Adrenal gland (tissue), 12 donors: ENCODE results near the gene KIAA0513. TPM values are rescaled to one million over a fixed set of nuclear protein-coding genes. Genes with fewer than 3 reads are reported as not detected.

Source experiments
- DNase-seq, 7 donors: peaks; one replicate each; pipeline ENCODE4 v3.0.0-alpha.2; 2019 to 2020
- H3K27ac ChIP-seq, 5 donors: fragments of 200-600 bp; sonication (generic) in 4 of 5; 1 replicate in 3 of 5; 2 replicates in 2 of 5; pipeline versions ENCODE4 v1.5.1 to v1.8.0; 2016 to 2020; ENCODE audit warnings: mild to moderate bottlenecking in 1 of 5
- H3K27me3 ChIP-seq: fragments of 200-600 bp; 2 replicates; pipeline ENCODE4 v1.8.0; 2021
- H3K36me3 ChIP-seq, 2 donors: fragments of 200-600 bp; replicated peaks in 1 of 2; 1 replicate in 1 of 2; 2 replicates in 1 of 2; pipeline versions ENCODE4 v1.5.1 to v1.8.0; 2018 to 2022
- H3K4me1 ChIP-seq, 2 donors: fragments of 200-600 bp; replicated peaks in 1 of 2; 1 replicate in 1 of 2; 2 replicates in 1 of 2; pipeline versions ENCODE4 v1.5.1 to v1.8.0; 2018 to 2021
- H3K4me3 ChIP-seq, 4 donors: fragments of 200-600 bp; sonication (generic) in 3 of 4; one replicate each; pipeline ENCODE4 v1.5.1; 2016 to 2018
- H3K9me3 ChIP-seq, 3 donors: fragments of 200-600 bp; sonication (generic) in 1 of 3; replicated peaks in 1 of 3; 1 replicate in 2 of 3; 2 replicates in 1 of 3; pipeline versions ENCODE4 v1.5.1 to v1.8.0; 2016 to 2021
- CTCF ChIP-seq, 6 experiments: fragments of 450-650 bp in 4 of 6; fragments of 200-600 bp in 2 of 6; sonication (generic) in 1 of 6; IDR thresholded peaks; 1 replicate in 5 of 6; 2 replicates in 1 of 6; pipeline versions ENCODE4 v1.5.1 to v1.8.0; 2016 to 2021; ENCODE audit warnings: antibody characterized with exemption in 6 of 6, mild to moderate bottlenecking in 2 of 6, moderate library complexity in 1 of 6
- POLR2A ChIP-seq, 2 donors: fragments of 450-650 bp; IDR thresholded peaks; one replicate each; pipeline ENCODE4 v1.6.1; 2017; ENCODE audit warnings: antibody characterized with exemption in 2 of 2, mild to moderate bottlenecking in 2 of 2, moderate library complexity in 1 of 2
- WGBS, 4 donors: extraction: QIAGEN DNeasy Blood & Tissue Kit in 2 of 4; methylation state at CpG; one replicate each; pipeline versions ENCODE4 v1.1.5 to v1.1.7; 2013 to 2017; 5-methylcytosine and 5-hydroxymethylcytosine counted together
- intact Hi-C, 2 donors: fragments of 100-400 bp; cut with DNase I; formaldehyde crosslinking; loops; one replicate each; pipeline versions ENCODE4 v1.14.1 to v1.15.0; 2022 to 2023
- polyA plus RNA-seq, 3 donors: library from polyadenylated mRNA; stranded (reverse); fragments of 200-250 nt in 2 of 3; fragments of 350-450 nt in 1 of 3; fragmentation: Illumina TruSeq in 1 of 3; extraction: RNeasy Lipid Tissue Mini Kit (QIAGEN cat#74804) in 1 of 3; gene quantifications; one replicate each; pipeline ENCODE4 v1.2.3, GENCODE V29; 2013 to 2014
- total RNA-seq, 9 donors: library from RNA; depleted of rRNA in 4 of 9; stranded (reverse); fragments of >200 nt in 4 of 9; fragments of 120-200 nt in 1 of 9; fragmentation: NEBNext Ultra II Directional in 1 of 9; extraction: Animal tissue kit (Norgen Biotek cat#: 25700) in 1 of 9; gene quantifications; one replicate each; pipeline versions ENCODE4 v1.1.0 to v1.2.4, GENCODE V29; 2013 to 2023
- donor health status: healthy with polysubstance abuse.
- donor health status: Bipolar disorder and iron deficiency.
- donor health status: DM: yes; HTN: yes; CAD: no.
- donor health status: DM: no; HTN: no; CAD: no.
- donor health status: DM: no; HTN: no; CAD: no.
- donor health status: DM: yes; HTN: yes; CAD: no.

KIAA0513 gene
- total and polyA plus RNA-seq, 12 donors, result 7.5 to 36.7 (median 17.8) TPM

GRCh38 chr16:85027958-85028684 lies 526 bp downstream of the KIAA0513 start:
- 2 to 6% (median 4%) methylated on average over 24 to 40 of the region's 41 CpGs for WGBS, 4 donors
- H3K27ac ChIP-seq, result peak overlapping the region; percentile 67 to 94 (median 82)
- no peaks in the 10 kb centered on the region for H3K36me3 ChIP-seq
- no peaks in the 10 kb centered on the region for H3K9me3 ChIP-seq
- intact Hi-C loops, result no loop called here
- no peak for TF ChIP-seq CTCF (IDR thresholded peaks at IDR 0.05)
- TF ChIP-seq POLR2A (IDR thresholded peaks at IDR 0.05), result no peak
- H3K4me3 ChIP-seq, result peak overlapping the region in 3 of 4 donors; percentile 29 to 86 (median 76)
- peaks cover 17 to 46% of the 10 kb centered on the region in 2 donors for H3K4me1 ChIP-seq
- DNase-seq, result no peak
- H3K27me3 ChIP-seq, result no peaks in the 10 kb centered on the region

- Histone ChIP-seq H3K4me1 (peaks cover 17 to 46% of the 10 kb centered on the region in 2 donors), H3K4me3 (peak overlapping the region in 2 of 4 donors; percentile 76 to 86), H3K27ac (peak overlapping the region; percentile 54 to 94 (median 82)), H3K9me3 (no peaks in the 10 kb centered on the region), H3K36me3 (no peaks in the 10 kb centered on the region), H3K27me3 (no peaks in the 10 kb centered on the region)
- intact Hi-C loops, result no loop called here
- TF ChIP-seq CTCF (IDR thresholded peaks at IDR 0.05) (no peak), POLR2A (IDR thresholded peaks at IDR 0.05) (peak in 1 of 2 donors; percentile 35)
- DNase-seq, result peak; percentile 54 to 90 (median 71)
- 13 to 20% (median 16%) methylated on average over 17 of the region's 17 CpGs for WGBS, 4 donors
Observed at GRCh38 chr16:85028685-85029407, 1.3 kb downstream of the KIAA0513 start.

GRCh38 chr16:85029408-85029784 lies 1.8 kb downstream of the KIAA0513 start:
- Histone ChIP-seq H3K9me3 (no peaks in the 10 kb centered on the region), H3K36me3 (no peaks in the 10 kb centered on the region), H3K4me3 (peak overlapping the region in 1 of 4 donors; percentile 76), H3K27me3 (no peaks in the 10 kb centered on the region), H3K27ac (peak overlapping the region; percentile 54 to 94 (median 82)), H3K4me1 (peaks cover 17 to 46% of the 10 kb centered on the region in 2 donors)
- TF ChIP-seq CTCF (IDR thresholded peaks at IDR 0.05) (peak in 3 of 6 experiments; percentile 9 to 33 (median 19)), POLR2A (IDR thresholded peaks at IDR 0.05) (no peak)
- peak in 6 of 7 donors; percentile 56 to 88 (median 74) for DNase-seq
- 12 to 22% (median 19%) methylated on average over 4 of the region's 4 CpGs for WGBS, 4 donors
- intact Hi-C loops, result no loop called here

GRCh38 chr16:85029981-85030401 lies 2.4 kb downstream of the KIAA0513 start:
- Histone ChIP-seq H3K36me3 (no peaks in the 10 kb centered on the region), H3K4me1 (peaks cover 17 to 47% of the 10 kb centered on the region in 2 donors), H3K27ac (peak overlapping the region in 4 of 5 donors; percentile 26 to 94 (median 79)), H3K27me3 (no peaks in the 10 kb centered on the region), H3K4me3 (peak overlapping the region in 1 of 4 donors; percentile 76), H3K9me3 (no peaks in the 10 kb centered on the region)
- intact Hi-C loops, result no loop called here
- WGBS, 4 donors, result 33 to 56% (median 43%) methylated on average over 10 to 16 of the region's 16 CpGs
- DNase-seq, result peak in 3 of 7 donors; percentile 36 to 57 (median 48)
- TF ChIP-seq CTCF (IDR thresholded peaks at IDR 0.05), result no peak
- TF ChIP-seq POLR2A (IDR thresholded peaks at IDR 0.05), result no peak
